Fibroblast of villous mesenchyme (primary cell): ENCODE data around the gene KLRB1. TPM values are rescaled to one million over a fixed set of nuclear protein-coding genes. Genes with fewer than 3 reads are reported as not detected.

Source experiments
- DNase-seq: peaks from one replicate; pipeline ENCODE4 v3.0.0-alpha.2; 2010; ENCODE audit warnings: low read depth
- H3K4me3 ChIP-seq: 2 replicates; pipeline ENCODE4 v1.5.1; 2011; ENCODE audit warnings: low read depth, mild to moderate bottlenecking, low read length
- CTCF ChIP-seq: IDR thresholded peaks from 2 replicates; pipeline ENCODE4 v1.5.1; 2012; ENCODE audit warnings: low read depth, mild to moderate bottlenecking, low read length; ENCODE audit not compliant: insufficient read depth
- total RNA-seq: library from RNA; depleted of rRNA; stranded (reverse); fragments of >200 nt; gene quantifications from 2 replicates; pipeline ENCODE4 v1.2.3, GENCODE V29; 2012

Gene KLRB1
- not detected in 2 replicates for total RNA-seq

GRCh38 chr12:9607716-9608115 is at the start of gene KLRB1:
Gene KLRB1, minus strand, starts transcription at chr12:9607916. Its CDS starts 77 bp downstream, at chr12:9607839.
- DNase-seq: no peak
- no peak for TF ChIP-seq CTCF
- H3K4me3 ChIP-seq: no peak within 1 kb of the TSS

- TF ChIP-seq CTCF: no peak
- no peak overlapping the region for H3K4me3 ChIP-seq
- DNase-seq: peak; percentile 56
Observed at GRCh38 chr12:9651265-9651729, 43.6 kb upstream of the KLRB1 start.

- TF ChIP-seq CTCF: no peak
- H3K4me3 ChIP-seq: peak overlapping the region; percentile 79
- DNase-seq: peak; percentile 50
Observed at GRCh38 chr12:9650151-9650576, 42.4 kb upstream of the KLRB1 start.

GRCh38 chr12:9649532-9649940 is 41.8 kb upstream of the KLRB1 start:
- peak; percentile 17 for DNase-seq
- no peak for TF ChIP-seq CTCF
- peak overlapping the region; percentile 79 for H3K4me3 ChIP-seq

GRCh38 chr12:9648701-9649531 is 41.2 kb upstream of the KLRB1 start:
- no peak for TF ChIP-seq CTCF
- DNase-seq: peak; percentile 7
- peak overlapping the region; percentile 79 for H3K4me3 ChIP-seq

- peak overlapping the region; percentile 79 for H3K4me3 ChIP-seq
- DNase-seq: peak; percentile 87
- no peak for TF ChIP-seq CTCF
Observed at GRCh38 chr12:9647825-9648700, 40.3 kb upstream of the KLRB1 start.
